GM12875 (cell line): ENCODE results near the gene WDR31.

Source experiments
- H3K4me3 ChIP-seq: one replicate; pipeline ENCODE4 v1.5.1; 2011; ENCODE audit warnings: low read depth, low read length, control low read depth
- TF ChIP-seq, protein P1 (sequence below): IDR thresholded peaks from 2 replicates; pipeline ENCODE4 v1.5.1; 2011; ENCODE audit warnings: low read depth, mild to moderate bottlenecking, control low read depth, inconsistent platforms, low read length, moderate library complexity, borderline replicate concordance; ENCODE audit not compliant: insufficient read depth

Gene WDR31

DNA sequence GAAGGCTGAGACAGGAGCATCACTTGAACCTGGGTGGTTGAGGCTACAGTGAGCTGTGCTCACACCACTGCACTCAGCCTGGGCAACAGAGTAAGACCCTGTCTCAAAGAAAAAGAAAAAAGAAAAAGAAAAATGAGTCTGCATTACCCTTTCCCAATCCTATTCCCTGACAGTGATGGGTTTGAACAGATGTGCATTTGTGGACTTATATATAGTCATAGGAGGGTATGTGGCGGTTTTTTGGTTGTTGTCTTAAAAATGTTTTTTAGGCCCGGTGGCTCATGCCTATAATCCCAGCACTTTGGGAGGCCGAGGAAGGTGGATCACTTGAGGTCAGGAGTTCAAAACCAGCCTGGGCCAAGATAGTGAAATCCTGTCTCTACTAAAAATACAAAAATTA is 23.3 kb upstream of the WDR31 start:
- TF ChIP-seq, protein P1, sequence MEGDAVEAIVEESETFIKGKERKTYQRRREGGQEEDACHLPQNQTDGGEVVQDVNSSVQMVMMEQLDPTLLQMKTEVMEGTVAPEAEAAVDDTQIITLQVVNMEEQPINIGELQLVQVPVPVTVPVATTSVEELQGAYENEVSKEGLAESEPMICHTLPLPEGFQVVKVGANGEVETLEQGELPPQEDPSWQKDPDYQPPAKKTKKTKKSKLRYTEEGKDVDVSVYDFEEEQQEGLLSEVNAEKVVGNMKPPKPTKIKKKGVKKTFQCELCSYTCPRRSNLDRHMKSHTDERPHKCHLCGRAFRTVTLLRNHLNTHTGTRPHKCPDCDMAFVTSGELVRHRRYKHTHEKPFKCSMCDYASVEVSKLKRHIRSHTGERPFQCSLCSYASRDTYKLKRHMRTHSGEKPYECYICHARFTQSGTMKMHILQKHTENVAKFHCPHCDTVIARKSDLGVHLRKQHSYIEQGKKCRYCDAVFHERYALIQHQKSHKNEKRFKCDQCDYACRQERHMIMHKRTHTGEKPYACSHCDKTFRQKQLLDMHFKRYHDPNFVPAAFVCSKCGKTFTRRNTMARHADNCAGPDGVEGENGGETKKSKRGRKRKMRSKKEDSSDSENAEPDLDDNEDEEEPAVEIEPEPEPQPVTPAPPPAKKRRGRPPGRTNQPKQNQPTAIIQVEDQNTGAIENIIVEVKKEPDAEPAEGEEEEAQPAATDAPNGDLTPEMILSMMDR: no peak
- H3K4me3 ChIP-seq: no peak overlapping the region

DNA sequence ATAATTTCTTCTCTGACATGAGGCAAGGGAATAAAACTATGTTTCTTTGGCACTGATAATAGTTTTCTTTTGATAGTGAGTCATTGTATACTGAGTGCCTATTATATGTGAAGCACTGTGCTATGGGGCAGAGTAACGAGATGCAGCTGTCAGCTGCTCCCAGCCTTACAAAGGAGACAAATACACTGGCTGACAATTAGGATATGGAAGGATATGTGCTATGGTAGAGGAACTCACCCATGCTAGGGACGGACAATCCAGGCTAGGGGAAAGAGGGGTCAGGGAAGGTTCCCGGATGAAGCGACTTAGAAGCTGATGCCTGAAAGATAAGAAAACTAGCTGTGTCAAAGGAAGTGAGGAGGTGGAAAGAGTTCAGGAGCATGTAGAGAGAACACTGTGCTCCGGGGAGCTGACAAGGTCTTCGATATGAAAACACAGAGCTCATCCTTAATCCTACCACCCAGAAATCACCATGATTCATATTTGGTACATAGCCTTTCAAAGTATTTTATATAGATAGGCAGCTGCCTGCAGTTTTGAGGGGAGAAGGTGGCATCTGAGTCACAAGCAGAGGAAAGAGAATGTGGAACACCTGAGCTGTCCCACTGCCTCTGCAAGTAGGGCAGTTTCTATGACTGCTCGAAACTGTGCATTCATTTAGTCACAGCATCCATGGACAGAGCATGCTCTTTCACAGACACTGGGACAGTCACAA is 21.4 kb upstream of the WDR31 start:
- H3K4me3 ChIP-seq: no peak overlapping the region
- TF ChIP-seq, protein P1: no peak

DNA sequence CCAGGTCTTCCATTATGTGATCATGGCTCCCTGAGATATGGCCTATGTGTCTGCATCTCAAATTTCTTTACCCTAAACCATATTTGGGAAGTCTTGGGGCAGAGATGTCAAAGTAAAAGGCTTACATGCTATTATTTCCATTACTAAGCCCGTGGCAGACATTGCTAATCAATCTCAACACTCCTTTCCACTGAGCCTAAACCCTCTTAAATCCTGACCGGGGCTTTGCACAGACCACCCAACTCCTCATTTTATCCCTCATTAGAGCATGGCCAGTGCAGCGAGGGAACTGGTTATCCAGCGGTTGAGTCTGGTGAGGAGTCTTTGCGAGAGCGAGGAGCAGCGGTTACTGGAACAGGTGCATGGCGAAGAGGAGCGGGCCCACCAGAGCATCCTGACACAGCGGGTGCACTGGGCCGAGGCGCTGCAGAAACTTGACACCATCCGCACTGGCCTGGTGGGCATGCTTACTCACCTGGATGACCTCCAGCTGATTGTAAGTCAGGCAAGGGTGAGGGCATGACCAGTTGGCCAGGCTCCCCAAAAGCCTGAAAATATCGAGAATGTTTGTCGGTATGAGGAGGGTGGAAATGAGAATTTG is 20.3 kb upstream of the WDR31 start:
- H3K4me3 ChIP-seq: no peak overlapping the region
- TF ChIP-seq, protein P1: no peak

DNA sequence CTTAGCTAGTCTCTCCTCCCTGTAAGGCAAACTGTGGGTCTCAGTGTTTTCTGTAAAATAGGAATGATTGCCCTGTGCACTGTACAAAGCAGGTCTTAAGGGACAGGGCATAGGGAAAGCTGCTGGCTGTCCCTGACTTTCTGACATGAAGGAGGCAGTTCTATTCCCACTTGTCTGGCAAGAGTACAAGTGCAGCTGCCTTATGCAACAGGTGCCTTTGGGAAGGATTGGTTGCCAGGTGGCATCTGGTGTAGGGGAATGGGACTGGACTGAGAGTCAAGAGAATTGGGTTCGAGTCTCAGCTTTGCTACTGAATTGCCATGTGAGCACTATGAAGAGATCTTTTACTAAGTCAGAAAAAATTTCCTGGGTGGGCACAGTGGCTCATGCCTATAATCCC is 19.3 kb upstream of the WDR31 start:
- no peak overlapping the region for H3K4me3 ChIP-seq
- TF ChIP-seq, protein P1: no peak

DNA sequence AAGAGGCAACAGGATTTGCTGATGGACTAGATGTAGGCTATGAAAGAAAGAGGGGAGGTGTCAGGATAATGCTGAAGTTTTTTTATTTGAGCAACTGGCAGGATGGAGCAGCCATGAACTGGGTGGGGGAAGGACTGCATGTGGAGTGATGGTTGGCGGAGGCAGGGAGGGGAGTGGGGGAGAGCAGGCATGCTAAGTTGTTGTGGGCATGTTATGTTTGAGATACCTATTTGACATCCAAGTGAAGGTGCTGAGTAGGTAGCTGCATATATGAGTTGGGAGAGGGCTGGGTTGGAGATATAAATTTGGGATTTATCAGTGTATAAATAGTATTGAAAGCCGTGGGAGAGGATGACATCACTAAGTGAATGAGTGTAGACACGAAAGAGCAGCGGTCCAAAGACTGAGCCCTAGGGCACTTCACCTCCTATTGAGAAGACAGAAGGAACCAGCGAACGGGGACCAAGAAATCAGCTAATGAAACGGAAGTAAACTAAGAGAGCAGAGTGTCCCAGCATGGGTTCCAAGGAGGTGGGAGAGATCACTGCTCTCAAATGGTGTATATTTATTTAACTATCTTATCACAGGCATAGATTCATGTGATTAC is 16.7 kb upstream of the WDR31 start:
- no peak overlapping the region for H3K4me3 ChIP-seq
- TF ChIP-seq, protein P1: no peak

DNA sequence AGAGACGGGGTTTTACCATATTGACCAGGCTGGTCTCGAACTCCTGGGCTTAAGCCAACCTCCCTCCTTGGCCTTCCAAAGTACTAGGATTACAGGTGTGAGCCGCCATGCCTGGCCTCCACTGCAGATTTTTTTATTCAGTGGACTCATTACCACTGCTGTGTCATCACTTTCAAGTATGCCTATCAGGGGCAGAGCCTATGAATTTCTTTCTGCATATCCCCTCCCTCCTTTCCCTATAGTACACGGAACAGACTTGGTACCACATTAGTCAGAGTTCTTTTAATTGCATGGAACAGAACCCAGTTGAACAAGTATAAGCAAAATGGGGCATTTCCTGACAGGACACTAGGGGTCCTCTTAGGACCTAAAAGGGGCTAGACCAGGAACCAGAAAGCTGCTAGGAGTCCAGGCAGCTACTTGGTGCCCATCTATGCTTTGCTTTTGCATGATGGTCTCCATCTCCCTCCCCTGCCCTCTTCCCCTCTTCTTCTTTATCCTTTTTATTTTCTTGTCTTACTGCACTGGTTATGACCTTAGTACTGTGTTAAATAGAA is 15.0 kb upstream of the WDR31 start:
- TF ChIP-seq, protein P1: 0 out of 2 replicates have a peak, but pooled peaks have one; percentile 8
- H3K4me3 ChIP-seq: no peak overlapping the region
